Activated CD4-positive, CD25-positive, alpha-beta regulatory T cell treated with anti-CD3 and anti-CD28 coated beads, Interleukin-2, amount 50 U/mL, for 24 hours (primary cell): ENCODE measurements around the gene DNAH2.
A peak's percentile ranks its signal among the peaks of the same experiment; 100 is the strongest.

ENCODE experiments used
- ATAC-seq, 2 donors: fragments of 150-1000 bp; cut with Tn5 transposase; one replicate each; pipeline ENCODE4 v1.10.0; 2021; ENCODE audit warnings: mild to moderate bottlenecking in 1 of 2, moderate library complexity in 1 of 2

DNAH2 gene

GRCh38 chr17:7716901-7717755 is at the start of gene DNAH2:
DNAH2 (plus strand) TSS chr17:7717744; CDS start chr17:7719735, 1,991 bp downstream.
- ATAC-seq: peak; percentile 54 to 65

- ATAC-seq: no peak
These were observed 49.1 kb upstream of the DNAH2 start for GRCh38 chr17:7668482-7668881.

- ATAC-seq: no peak
These were observed 44.3 kb upstream of the DNAH2 start for GRCh38 chr17:7673239-7673638.

- no peak for ATAC-seq
These were observed 42.6 kb upstream of the DNAH2 start for GRCh38 chr17:7674934-7675333.

DNA sequence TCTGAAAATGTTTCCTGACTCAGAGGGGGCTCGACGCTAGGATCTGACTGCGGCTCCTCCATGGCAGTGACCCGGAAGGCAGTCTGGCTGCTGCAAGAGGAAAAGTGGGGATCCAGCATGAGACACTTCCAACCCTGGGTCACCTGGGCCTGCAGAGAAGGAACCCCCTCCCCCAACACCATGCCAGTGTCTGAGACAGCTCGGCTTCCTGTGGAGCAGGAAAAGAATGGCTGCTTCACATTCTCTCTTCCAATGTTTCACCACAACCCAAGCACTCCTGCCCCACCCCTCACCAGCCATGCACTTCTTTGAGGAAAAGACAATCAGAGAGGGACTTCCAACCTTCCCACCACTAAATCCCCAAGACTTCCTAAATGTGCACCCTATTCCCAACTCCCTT is 41.0 kb upstream of the DNAH2 start:
- no peak for ATAC-seq

DNA sequence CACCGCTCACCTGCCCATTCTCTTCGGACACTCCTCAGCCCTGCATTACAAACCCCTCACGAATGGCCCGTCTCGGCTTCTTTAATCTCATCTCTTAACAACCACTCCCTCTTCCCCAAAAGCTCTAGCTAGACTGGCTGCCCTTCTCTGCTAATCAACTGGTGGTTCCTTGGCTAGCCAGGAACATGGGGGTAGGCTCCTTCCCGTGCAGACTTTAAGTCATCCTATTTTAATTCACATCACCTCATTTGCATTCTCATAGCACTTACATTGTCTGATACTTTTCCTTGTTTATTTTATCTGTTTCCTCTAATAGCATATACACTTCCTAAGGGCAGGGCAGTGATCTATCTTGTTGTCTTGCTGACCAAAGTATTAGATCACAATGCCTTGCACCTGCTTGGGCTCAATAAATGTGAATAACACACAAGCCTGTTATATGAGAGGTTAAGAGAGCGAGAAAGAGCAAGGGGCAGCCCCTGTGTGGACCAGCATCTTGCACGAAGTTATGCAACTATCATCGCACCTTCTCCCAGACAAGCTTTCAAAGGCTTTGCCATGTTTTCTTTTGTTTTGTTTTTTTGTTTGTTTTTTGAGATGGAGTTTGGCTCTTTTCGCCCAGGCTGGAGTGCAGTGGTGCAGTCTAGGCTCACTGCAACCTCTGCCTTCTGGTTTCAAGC is 40.0 kb upstream of the DNAH2 start:
- ATAC-seq: no peak

- ATAC-seq: no peak
These were observed 32.6 kb upstream of the DNAH2 start for GRCh38 chr17:7684851-7685532.

GRCh38 chr17:7685533-7686221 is 31.9 kb upstream of the DNAH2 start:
- peak; percentile 64 to 67 for ATAC-seq

DNA sequence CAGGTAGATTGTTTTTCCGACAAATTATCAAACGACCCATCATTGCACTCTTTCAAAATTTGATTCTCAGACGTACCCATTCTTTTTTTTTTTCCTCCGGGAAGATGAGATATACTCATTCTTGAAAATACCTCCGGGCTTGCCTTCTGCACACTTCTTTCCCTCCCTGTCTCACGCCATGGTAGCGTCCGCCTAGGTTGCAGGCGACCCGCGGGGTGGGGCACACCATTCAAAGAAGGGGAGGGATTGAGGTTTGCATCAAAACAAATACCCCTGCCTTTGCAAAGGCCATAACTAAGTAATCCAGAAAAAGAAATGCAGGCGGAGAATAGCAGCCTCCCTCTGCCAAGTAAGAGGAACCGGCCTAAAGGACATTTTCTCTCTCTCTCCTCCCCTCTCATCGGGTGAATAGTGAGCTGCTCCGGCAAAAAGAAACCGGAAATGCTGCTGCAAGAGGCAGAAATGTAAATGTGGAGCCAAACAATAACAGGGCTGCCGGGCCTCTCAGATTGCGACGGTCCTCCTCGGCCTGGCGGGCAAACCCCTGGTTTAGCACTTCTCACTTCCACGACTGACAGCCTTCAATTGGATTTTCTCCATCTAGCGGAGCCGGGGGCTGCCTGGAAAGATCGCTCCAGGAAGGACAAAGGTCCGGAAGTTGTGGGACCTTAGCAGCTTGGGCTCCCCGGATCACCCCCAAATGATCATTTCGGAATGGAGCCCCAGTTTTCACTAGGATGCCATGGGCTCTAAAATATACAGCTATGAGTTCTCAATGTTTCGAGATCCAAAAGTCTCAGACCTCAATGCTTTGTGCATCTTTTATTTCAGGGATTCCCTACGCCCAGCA is 31.1 kb upstream of the DNAH2 start:
- ATAC-seq: peak; percentile 37 to 42

DNA sequence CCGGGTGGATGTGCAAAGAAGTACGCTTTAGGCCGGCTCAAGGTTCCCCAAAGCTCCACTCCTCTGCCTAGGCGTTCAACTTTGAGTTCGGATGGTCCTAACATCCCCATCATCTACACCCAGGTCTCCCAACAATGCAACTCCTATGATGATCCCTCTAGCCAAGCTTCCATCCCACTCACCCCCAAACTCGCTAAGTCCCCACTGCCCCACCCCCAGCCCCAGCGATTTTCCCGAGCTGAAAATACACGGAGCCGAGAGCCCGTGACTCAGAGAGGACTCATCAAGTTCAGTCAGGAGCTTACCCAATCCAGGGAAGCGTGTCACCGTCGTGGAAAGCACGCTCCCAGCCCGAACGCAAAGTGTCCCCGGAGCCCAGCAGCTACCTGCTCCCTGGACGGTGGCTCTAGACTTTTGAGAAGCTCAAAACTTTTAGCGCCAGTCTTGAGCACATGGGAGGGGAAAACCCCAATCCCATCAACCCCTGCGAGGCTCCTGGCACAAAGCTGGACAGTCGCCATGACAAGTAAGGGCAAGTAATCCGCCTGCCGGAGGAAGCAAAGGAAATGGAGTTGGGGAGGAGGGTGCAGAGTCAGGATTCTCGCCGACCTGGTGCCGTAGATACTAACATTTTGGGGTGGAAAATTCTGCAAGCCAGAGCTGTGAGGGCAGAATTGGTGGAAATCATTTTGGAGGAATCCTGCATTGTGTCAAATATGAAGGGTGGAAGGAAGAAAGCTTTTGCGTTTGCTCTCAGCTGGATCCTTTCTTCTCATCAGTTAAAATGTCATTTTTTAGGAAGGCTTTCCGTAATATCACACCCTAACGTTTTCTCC is 30.3 kb upstream of the DNAH2 start, which contains the start of gene TP53:
TSS of gene TP53 (minus strand) at position 419 of the 836 bp plus-strand sequence. CDS start 10,896 bp downstream, outside the sequence.
- peak; percentile 50 to 58 for ATAC-seq

GRCh38 chr17:7687908-7688807 is 29.4 kb upstream of the DNAH2 start, which contains the start of gene WRAP53:
WRAP53 (plus strand) TSS chr17:7688477; CDS start chr17:7688649, 172 bp downstream.
- peak; percentile 81 to 86 for ATAC-seq

DNA sequence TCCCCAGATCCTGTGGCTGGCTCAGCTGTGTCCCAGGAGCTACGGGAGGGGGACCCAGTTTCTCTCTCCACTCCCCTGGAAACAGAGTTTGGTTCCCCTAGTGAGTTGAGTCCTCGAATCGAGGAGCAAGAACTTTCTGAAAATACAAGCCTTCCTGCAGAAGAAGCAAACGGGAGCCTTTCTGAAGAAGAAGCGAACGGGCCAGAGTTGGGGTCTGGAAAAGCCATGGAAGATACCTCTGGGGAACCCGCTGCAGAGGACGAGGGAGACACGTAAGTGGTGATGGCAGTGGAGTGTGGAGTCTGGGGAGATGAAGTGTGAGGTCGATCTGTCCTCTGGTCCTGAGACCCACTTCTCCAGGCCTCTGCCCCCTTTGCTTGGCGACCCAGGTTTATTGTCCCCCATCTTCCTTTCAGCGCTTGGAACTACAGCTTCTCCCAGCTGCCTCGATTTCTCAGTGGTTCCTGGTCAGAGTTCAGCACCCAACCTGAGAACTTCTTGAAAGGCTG is 28.7 kb upstream of the DNAH2 start:
- no peak for ATAC-seq

GRCh38 chr17:7695586-7695985 is 22.0 kb upstream of the DNAH2 start:
- no peak for ATAC-seq

DNA sequence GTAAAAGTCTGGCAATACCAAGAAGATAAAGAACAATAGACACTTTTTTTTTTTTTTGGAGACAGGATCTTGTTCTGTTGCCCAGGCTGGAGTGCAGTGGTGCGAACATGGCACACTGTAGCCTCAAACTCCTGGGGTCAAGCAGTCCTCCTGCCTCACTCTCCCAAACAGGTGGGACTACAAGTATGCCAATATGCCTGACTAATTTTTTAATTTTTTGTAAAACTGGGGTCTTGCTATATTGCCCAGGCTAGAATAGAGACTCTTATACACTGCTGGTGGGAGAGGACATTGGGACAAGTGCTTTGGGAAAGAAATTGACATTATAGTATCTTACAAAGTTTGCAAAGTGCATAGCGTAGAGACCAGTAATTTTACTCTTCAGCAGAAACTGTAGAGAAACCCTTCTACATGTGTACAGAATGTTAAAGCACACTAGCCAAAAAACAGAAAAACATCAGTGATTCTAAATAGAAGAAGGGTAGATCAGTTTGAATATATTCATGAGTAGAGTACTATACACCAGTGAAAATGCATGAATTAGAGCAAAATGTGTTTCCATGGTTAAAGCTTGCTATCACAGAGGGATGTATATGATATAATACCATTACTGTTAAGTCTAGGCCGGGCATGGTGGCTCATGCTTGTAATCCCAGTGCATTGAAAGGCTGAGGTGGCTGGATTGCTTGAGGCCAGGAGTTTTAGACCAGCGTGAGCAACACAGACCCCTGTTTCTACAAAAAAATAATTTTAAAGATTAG is 19.5 kb upstream of the DNAH2 start:
- no peak for ATAC-seq

- ATAC-seq: no peak
These were observed 17.0 kb upstream of the DNAH2 start for GRCh38 chr17:7700510-7700909.

DNA sequence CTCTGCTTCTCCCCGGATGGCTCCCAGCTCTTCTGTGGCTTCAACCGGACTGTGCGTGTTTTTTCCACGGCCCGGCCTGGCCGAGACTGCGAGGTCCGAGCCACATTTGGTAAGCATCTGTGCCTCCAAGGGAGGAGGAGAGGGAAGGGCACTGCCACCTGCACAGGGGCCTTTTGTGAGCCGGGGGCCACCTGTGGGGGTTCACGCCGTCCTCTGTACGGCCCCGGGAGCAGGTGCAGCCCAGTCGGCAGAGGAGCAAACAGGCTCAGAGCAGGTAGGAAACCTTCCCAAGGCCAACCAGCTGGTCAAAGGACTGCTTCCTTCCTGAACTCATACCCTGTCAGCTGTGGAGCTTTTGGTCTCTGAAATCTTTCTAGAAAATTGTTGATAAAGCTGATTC is 15.9 kb upstream of the DNAH2 start:
- no peak for ATAC-seq

- no peak for ATAC-seq
These were observed 14.8 kb upstream of the DNAH2 start for GRCh38 chr17:7702776-7703175.
